Measurements from ENCODE around the gene PCNT. TPM values are rescaled to one million over a fixed set of nuclear protein-coding genes. Genes with fewer than 3 reads are reported as not detected.

The PCNT gene
- total and polyA plus RNA-seq, 2 of the 4 experiments (the other 2 are of a cell fraction): 10.0 to 19.4 TPM

GRCh38 chr21:46393451-46393940 lies 69.5 kb downstream of the PCNT start:
- Histone ChIP-seq H2BK20ac (ENCODE audit: low read depth, low read length) (no peak overlapping the region), H3K36me3 (ENCODE audit: control insufficient read depth, insufficient read depth, low read length) (peaks cover 44% of the 10 kb centered on the region), H3K4ac (ENCODE audit: low read depth, low read length) (no peak overlapping the region), H3K27ac (ENCODE audit: insufficient read depth, low read length) (no peak overlapping the region), H2AK5ac (ENCODE audit: low read depth, low read length) (no peak overlapping the region), H4K8ac (ENCODE audit: low read depth in 2 of 2, low read length in 2 of 2) (no peak overlapping the region), H4K91ac (ENCODE audit: insufficient read depth, low read depth, low read length) (no peak overlapping the region), H3K9me3 (ENCODE audit: control insufficient read depth, insufficient read depth, low read length) (no peaks in the 10 kb centered on the region), H3K4me2 (ENCODE audit: low read depth, low read length) (no peak overlapping the region), H3K9me1 (ENCODE audit: insufficient read depth, low read length) (no peaks in the 10 kb centered on the region), H2BK5ac (ENCODE audit: low read depth, low read length, poor library complexity, severe bottlenecking) (no peak overlapping the region), H3K18ac (ENCODE audit: low read depth, low read length) (no peak overlapping the region), H4K20me1 (ENCODE audit: insufficient read depth, low read length) (no peaks in the 10 kb centered on the region), H3K56ac (ENCODE audit: extremely low read depth, insufficient read depth, low read length) (no peak overlapping the region), H4K5ac (ENCODE audit: low read depth, low read length) (no peak overlapping the region), H3K23ac (ENCODE audit: low read depth, low read length) (no peak overlapping the region), H2BK15ac (ENCODE audit: low read depth, low read length) (no peak overlapping the region), H3K4me3 (ENCODE audit: insufficient read depth, low read depth, low read length) (no peak overlapping the region), H3K9ac (ENCODE audit: low read depth, low read length) (no peak overlapping the region), H3K79me1 (ENCODE audit: low read depth in 1 of 2, low read length in 2 of 2) (peaks cover 7 to 8% of the 10 kb centered on the region in 2 experiments; a peak in 3 of 4 replicates), H2AFZ (replicated peaks; ENCODE audit: low read length, poor library complexity) (no peak overlapping the region), H3K27me3 (ENCODE audit: control insufficient read depth, insufficient read depth, low read length) (no peaks in the 10 kb centered on the region), H3K4me1 (ENCODE audit: control insufficient read depth, insufficient read depth, low read length) (no peaks in the 10 kb centered on the region), H2AK9ac (replicated peaks; ENCODE audit: low read depth, low read length, poor library complexity) (no peak overlapping the region), H3K14ac (replicated peaks; ENCODE audit: low read depth, low read length) (no peak overlapping the region), H2BK120ac (ENCODE audit: low read depth, low read length) (no peak overlapping the region)
- ChIA-PET POLR2A (ENCODE audit: unreplicated experiment) (no interaction called here), CTCF (no interaction called here)
- no peak for DNase-seq
- in situ Hi-C loops (cut with MboI; ENCODE audit: low sequenced_read_pairs) (no loop called here), intact Hi-C loops (cut with micrococcal nuclease) (no loop called here), dilution Hi-C loops (cut with HindIII; ENCODE audit: low sequenced_read_pairs, unreplicated experiment) (no loop called here)
- no TSS peak for BruUV-seq (replicated peaks)
- TF ChIP-seq MAZ (IDR thresholded peaks at IDR 0.05; ENCODE audit: borderline replicate concordance, low read depth, low read length) (no peak), MAFK (IDR thresholded peaks at IDR 0.05; ENCODE audit: low read depth, low read length) (no peak), USF2 (IDR thresholded peaks at IDR 0.05; ENCODE audit: low read depth, low read length) (no peak), CTCF (conservative IDR thresholded peaks at IDR 0.05; ENCODE audit: low read depth, low read length) (no peak), RAD21 (IDR thresholded peaks at IDR 0.05; ENCODE audit: low read length) (no peak), RCOR1 (IDR thresholded peaks at IDR 0.05; ENCODE audit: insufficient replicate concordance, low read length) (no peak), MXI1 (IDR thresholded peaks at IDR 0.05; ENCODE audit: borderline replicate concordance, low read depth, low read length) (no peak), SMC3 (IDR thresholded peaks at IDR 0.05; ENCODE audit: low read depth, low read length) (no peak), POLR2A (IDR thresholded peaks at IDR 0.05; ENCODE audit: low read depth, low read length) (no peak)
- 87% methylated on average over 11 of the region's 19 CpGs; no CpG with 5 or more reads in 1 of the 2 experiments for WGBS, 2 experiments (ENCODE audit: extremely low coverage in 2 of 2, insufficient read length in 1 of 2)
- no peak for ATAC-seq (ENCODE audit: low read depth)
